Caco-2 (cell line): ENCODE results near the gene IL12A. TPM values are rescaled to one million over a fixed set of nuclear protein-coding genes. Genes with fewer than 3 reads are reported as not detected.

ENCODE experiments used
- BruUV-seq: library from RNA; stranded (reverse); fragments of 400-500 nt; replicated peaks from 2 replicates; lab custom pipeline; 2021; lab: Mats Ljungman, UMichigan
- CTCF ChIA-PET: fragments of 300-600 bp; sonication (Branson Sonifier 250); formaldehyde crosslinking; loops from one replicate; lab custom pipeline; 2022; ENCODE audit warnings: antibody characterized with exemption; lab: Charles Lee
- POLR2A ChIA-PET: fragments of 300-600 bp; sonication (Branson Sonifier 250); formaldehyde crosslinking; loops from one replicate; lab custom pipeline; 2022; ENCODE audit warnings: antibody characterized with exemption; lab: Charles Lee
- DNase-seq, 2 experiments: peaks; one replicate each; pipeline versions ENCODE4 v3.0.0 to v3.0.0-alpha.2; 2020 to 2022
- H3K27me3 ChIP-seq: replicated peaks from 2 replicates; pipeline ENCODE4 v1.6.0; 2011; ENCODE audit warnings: low read length; ENCODE audit not compliant: control insufficient read depth, insufficient read depth
- H3K36me3 ChIP-seq: 2 replicates; pipeline ENCODE4 v1.5.1; 2011; ENCODE audit warnings: low read length; ENCODE audit not compliant: control insufficient read depth, insufficient read depth
- H3K4me1 ChIP-seq: fragments of 250-450 bp; sonication (Bioruptor Pico); 2 replicates; pipeline ENCODE4 v1.5.1; 2020; ENCODE audit warnings: mild to moderate bottlenecking
- H3K4me3 ChIP-seq: 2 replicates; pipeline ENCODE4 v1.5.1; 2011; ENCODE audit warnings: low read depth, mild to moderate bottlenecking, control low read depth, low read length
- H3K9me3 ChIP-seq: fragments of 250-450 bp; sonication (Bioruptor Pico); 2 replicates; pipeline ENCODE4 v1.5.1; 2020; ENCODE audit warnings: mild to moderate bottlenecking, moderate library complexity
- H3K27ac Mint-ChIP-seq: one replicate; pipeline ENCODE4 v1.8.0; 2022; ENCODE audit warnings: mixed read lengths; ENCODE audit not compliant: unreplicated experiment
- H3K27me3 Mint-ChIP-seq: one replicate; pipeline ENCODE4 v1.8.0; 2022; ENCODE audit warnings: mixed read lengths; ENCODE audit not compliant: insufficient read depth, unreplicated experiment
- H3K36me3 Mint-ChIP-seq: one replicate; pipeline ENCODE4 v1.8.0; 2022; ENCODE audit warnings: mild to moderate bottlenecking, mixed read lengths; ENCODE audit not compliant: insufficient read depth, unreplicated experiment
- H3K4me1 Mint-ChIP-seq: one replicate; pipeline ENCODE4 v1.8.0; 2022; ENCODE audit warnings: low read depth, mixed read lengths; ENCODE audit not compliant: unreplicated experiment
- H3K4me3 Mint-ChIP-seq: one replicate; pipeline ENCODE4 v1.8.0; 2022; ENCODE audit warnings: mild to moderate bottlenecking, moderate library complexity, mixed read lengths; ENCODE audit not compliant: unreplicated experiment
- H3K9me3 Mint-ChIP-seq: one replicate; pipeline ENCODE4 v1.8.0; 2022; ENCODE audit warnings: mixed read lengths; ENCODE audit not compliant: unreplicated experiment
- CTCF ChIP-seq, 2 experiments: fragments of 200-600 bp in 1 of 2; IDR thresholded peaks; 1 replicate in 1 of 2; 2 replicates in 1 of 2; pipeline versions ENCODE4 v1.5.1 to v1.8.0; 2011 to 2022; ENCODE audit warnings: antibody characterized with exemption in 1 of 2, control low read depth in 1 of 2, inconsistent platforms in 1 of 2, low read depth in 1 of 2, low read length in 1 of 2, mild to moderate bottlenecking in 1 of 2, moderate library complexity in 1 of 2; ENCODE audit not compliant: insufficient read depth in 1 of 2, severe bottlenecking in 1 of 2, unreplicated experiment in 1 of 2
- intact Hi-C: fragments of 100-400 bp; cut with micrococcal nuclease; formaldehyde crosslinking; loops from one replicate; pipeline ENCODE4 v1.10.0; 2022; ENCODE audit not compliant: unreplicated experiment
- total RNA-seq: library from RNA; stranded (reverse); gene quantifications from 2 replicates; pipeline ENCODE4 v1.2.3, GENCODE V29; 2022

Gene IL12A
- total RNA-seq, 1 experiment from 2014 or later = 0.95 TPM

GRCh38 chr3:160041465-160041864 lies 52.8 kb downstream of the IL12A start:
- Histone ChIP-seq H3K27me3 (no peaks in the 10 kb centered on the region), H3K9me3 (0 out of 2 replicates have a peak, but pooled peaks cover 10% of the 10 kb centered on the region), H3K36me3 (no peaks in the 10 kb centered on the region), H3K4me3 (no peak overlapping the region), H3K4me1 (no peaks in the 10 kb centered on the region)
- no peak for DNase-seq
- BruUV-seq = no TSS peak
- TF ChIP-seq CTCF (IDR thresholded peaks at IDR 0.05; ENCODE audit: insufficient read depth in 1 of 2, low read depth in 1 of 2, low read length in 1 of 2, severe bottlenecking in 1 of 2, unreplicated experiment in 1 of 2) = no peak
- no peak overlapping the region for H3K4me3 Mint-ChIP-seq
- intact Hi-C loops = no loop called here
- POLR2A ChIA-PET = interaction anchor here (0.5 kb wide), 1 partner anchor 9 kb away, joined by 5 read pairs; no protein-coding TSS in a partner anchor
- no peaks in the 10 kb centered on the region for H3K27me3 Mint-ChIP-seq
- CTCF ChIA-PET = no interaction called here
- no peak overlapping the region for H3K27ac Mint-ChIP-seq
- H3K9me3 Mint-ChIP-seq = peaks cover 17% of the 10 kb centered on the region
- no peaks in the 10 kb centered on the region for H3K36me3 Mint-ChIP-seq
- H3K4me1 Mint-ChIP-seq = no peaks in the 10 kb centered on the region

- BruUV-seq = no TSS peak
- Histone ChIP-seq H3K4me3 (no peak overlapping the region), H3K4me1 (no peaks in the 10 kb centered on the region), H3K27me3 (no peaks in the 10 kb centered on the region), H3K9me3 (0 out of 2 replicates have a peak, but pooled peaks cover 10% of the 10 kb centered on the region), H3K36me3 (no peaks in the 10 kb centered on the region)
- CTCF ChIA-PET = no interaction called here
- intact Hi-C loops = no loop called here
- Mint-ChIP-seq H3K4me1 (no peaks in the 10 kb centered on the region), H3K4me3 (no peak overlapping the region), H3K27ac (no peak overlapping the region), H3K36me3 (no peaks in the 10 kb centered on the region), H3K9me3 (peaks cover 17% of the 10 kb centered on the region), H3K27me3 (no peaks in the 10 kb centered on the region)
- no peak for TF ChIP-seq CTCF (IDR thresholded peaks at IDR 0.05; ENCODE audit: insufficient read depth in 1 of 2, low read depth in 1 of 2, low read length in 1 of 2, severe bottlenecking in 1 of 2, unreplicated experiment in 1 of 2)
- DNase-seq = no peak
- POLR2A ChIA-PET = no interaction called here
These were observed 55.5 kb downstream of the IL12A start for GRCh38 chr3:160044121-160044520.

Other genes starting within 250 kb of the IL12A start
- 3.0 and 3.4 TPM in 2 replicates for gene SCHIP1, start 149.0 kb upstream of the IL12A start, total RNA-seq
- gene C3orf80, start 236.6 kb downstream of the IL12A start, total RNA-seq = 3.2 and 3.7 TPM in 2 replicates